K562 (cell line): ENCODE data around the gene TTLL11. TPM values are rescaled to one million over a fixed set of nuclear protein-coding genes. Genes with fewer than 3 reads are reported as not detected.

Experiments
- microRNA-seq: library from miRNA; unstranded; fragments of <30 nt; microRNA quantifications from one replicate; pipeline ENCODE4, GENCODE V29; 2018; ENCODE audit warnings: borderline microRNAs expressed
- polyA plus RNA-seq, 8 experiments: library from polyadenylated mRNA; depleted of rRNA in 4 of 8; stranded (reverse) in 5 of 8; unstranded in 3 of 8; fragments of >200 nt; fragmentation: Nextera tagmentation in 2 of 8; fragmentation: Illumina TruSeq in 1 of 8; extraction: Ambion mirVana in 2 of 8; extraction: Trizol in 1 of 8; gene quantifications; 2 replicates each; pipeline versions ENCODE4 v1.2.1 to v1.2.3, GENCODE V29; 2011 to 2014; ENCODE audit warnings: inconsistent platforms in 1 of 8, missing spikeins in 1 of 8
- small RNA-seq: library from RNA; depleted of rRNA; stranded (forward); fragments of <200 nt; gene quantifications from one replicate; pipeline ENCODE3, GENCODE V24; 2014
- total RNA-seq, 7 experiments: library from RNA; depleted of rRNA in 6 of 7; stranded (reverse); fragments of >200 nt in 6 of 7; fragmentation: Illumina TruSeq in 2 of 7; extraction: Trizol in 2 of 7; gene quantifications; 2 replicates each; pipeline versions ENCODE4 v1.2.1 to v1.2.3, GENCODE V29; 2011 to 2021; ENCODE audit warnings: low replicate concordance in 1 of 7

Gene TTLL11
- total and polyA plus RNA-seq, 9 of the 15 experiments (the other 6 are each of a cell fraction or from before 2014, with no cell fraction given): 0.83 to 4.4 (median 2.7) TPM

Small RNA genes within 50 kb of the gene (microRNA-seq; reads per million reads assigned to microRNA genes)
- gene MIR4478: not detected

Small RNA genes within 50 kb of the gene (small RNA-seq; reads per million reads assigned to genes)
- not detected for gene MIR4478

Other genes starting within 250 kb of the TTLL11 start
- 105 and 115 TPM in 2 replicates for gene NDUFA8, start 66.5 kb upstream of the TTLL11 start, total RNA-seq (2014; rRNA removed)
- gene NDUFA8, start 66.5 kb upstream of the TTLL11 start, total RNA-seq (2014; rRNA removed; fragmentation: Illumina TruSeq; extraction: Trizol): 105 and 114 TPM in 2 replicates
- gene NDUFA8, start 66.5 kb upstream of the TTLL11 start, total RNA-seq (2015; rRNA removed; fragmentation: Illumina TruSeq; extraction: Trizol): 122 and 133 TPM in 2 replicates
- 126 and 134 TPM in 2 replicates for gene NDUFA8, start 66.5 kb upstream of the TTLL11 start, total RNA-seq (2021)
- 135 and 165 TPM in 2 replicates for gene NDUFA8, start 66.5 kb upstream of the TTLL11 start, polyA plus RNA-seq (2011; rRNA removed)
- gene NDUFA8, start 66.5 kb upstream of the TTLL11 start, polyA plus RNA-seq (2014; fragmentation: Illumina TruSeq; extraction: Trizol): 198 and 204 TPM in 2 replicates
- gene NDUFA8, start 66.5 kb upstream of the TTLL11 start, polyA plus RNA-seq (2014; fragmentation: Nextera tagmentation; extraction: Ambion mirVana): 100 to 1,000 TPM; 126 to 189 TPM
- gene NDUFA8, start 66.5 kb upstream of the TTLL11 start, polyA plus RNA-seq (2014; rRNA removed): 194 and 212 TPM in 2 replicates
- not detected in 2 replicates for gene MORN5, start 66.6 kb upstream of the TTLL11 start, total RNA-seq (2014; rRNA removed)
- not detected in 2 replicates for gene MORN5, start 66.6 kb upstream of the TTLL11 start, total RNA-seq (2014; rRNA removed; fragmentation: Illumina TruSeq; extraction: Trizol)
- gene MORN5, start 66.6 kb upstream of the TTLL11 start, total RNA-seq (2015; rRNA removed; fragmentation: Illumina TruSeq; extraction: Trizol): not detected in 2 replicates
- not detected in 2 replicates for gene MORN5, start 66.6 kb upstream of the TTLL11 start, total RNA-seq (2021)
- gene MORN5, start 66.6 kb upstream of the TTLL11 start, polyA plus RNA-seq (2011; rRNA removed): not detected in 2 replicates
- gene MORN5, start 66.6 kb upstream of the TTLL11 start, polyA plus RNA-seq (2014; fragmentation: Illumina TruSeq; extraction: Trizol): not detected in 2 replicates
- not detected for gene MORN5, start 66.6 kb upstream of the TTLL11 start, polyA plus RNA-seq (2014; fragmentation: Nextera tagmentation; extraction: Ambion mirVana)
- gene MORN5, start 66.6 kb upstream of the TTLL11 start, polyA plus RNA-seq (2014; rRNA removed): not detected in 2 replicates
- gene LHX6, start 135.6 kb upstream of the TTLL11 start, total RNA-seq (2014; rRNA removed): 16.3 and 23.8 TPM in 2 replicates
- 5.1 and 5.4 TPM in 2 replicates for gene LHX6, start 135.6 kb upstream of the TTLL11 start, total RNA-seq (2014; rRNA removed; fragmentation: Illumina TruSeq; extraction: Trizol)
- 7.1 and 8.3 TPM in 2 replicates for gene LHX6, start 135.6 kb upstream of the TTLL11 start, total RNA-seq (2015; rRNA removed; fragmentation: Illumina TruSeq; extraction: Trizol)
- gene LHX6, start 135.6 kb upstream of the TTLL11 start, total RNA-seq (2021): 13.4 and 14.0 TPM in 2 replicates
- gene LHX6, start 135.6 kb upstream of the TTLL11 start, polyA plus RNA-seq (2011; rRNA removed): 7.9 and 9.4 TPM in 2 replicates
- gene LHX6, start 135.6 kb upstream of the TTLL11 start, polyA plus RNA-seq (2014; fragmentation: Illumina TruSeq; extraction: Trizol): 9.5 and 14.8 TPM in 2 replicates
- gene LHX6, start 135.6 kb upstream of the TTLL11 start, polyA plus RNA-seq (2014; fragmentation: Nextera tagmentation; extraction: Ambion mirVana): 1 to 10 TPM; 2.8 to 3.4 TPM
- 12.0 and 20.9 TPM in 2 replicates for gene LHX6, start 135.6 kb upstream of the TTLL11 start, polyA plus RNA-seq (2014; rRNA removed)
- 7.4 and 7.9 TPM in 2 replicates for gene RBM18, start 171.5 kb upstream of the TTLL11 start, total RNA-seq (2014; rRNA removed)
- 24.5 and 25.2 TPM in 2 replicates for gene RBM18, start 171.5 kb upstream of the TTLL11 start, total RNA-seq (2014; rRNA removed; fragmentation: Illumina TruSeq; extraction: Trizol)
- 14.6 and 16.3 TPM in 2 replicates for gene RBM18, start 171.5 kb upstream of the TTLL11 start, total RNA-seq (2015; rRNA removed; fragmentation: Illumina TruSeq; extraction: Trizol)
- gene RBM18, start 171.5 kb upstream of the TTLL11 start, total RNA-seq (2021): 34.0 and 36.4 TPM in 2 replicates
- 46.5 and 61.7 TPM in 2 replicates for gene RBM18, start 171.5 kb upstream of the TTLL11 start, polyA plus RNA-seq (2011; rRNA removed)
- 39.6 and 41.8 TPM in 2 replicates for gene RBM18, start 171.5 kb upstream of the TTLL11 start, polyA plus RNA-seq (2014; fragmentation: Illumina TruSeq; extraction: Trizol)
- gene RBM18, start 171.5 kb upstream of the TTLL11 start, polyA plus RNA-seq (2014; fragmentation: Nextera tagmentation; extraction: Ambion mirVana): 10 to 100 TPM; 84.1 to 86.3 TPM
- gene RBM18, start 171.5 kb upstream of the TTLL11 start, polyA plus RNA-seq (2014; rRNA removed): 20.0 and 26.5 TPM in 2 replicates
- 53.6 and 57.9 TPM in 2 replicates for gene MRRF, start 171.6 kb upstream of the TTLL11 start, total RNA-seq (2014; rRNA removed)
- 81.2 and 89.5 TPM in 2 replicates for gene MRRF, start 171.6 kb upstream of the TTLL11 start, total RNA-seq (2014; rRNA removed; fragmentation: Illumina TruSeq; extraction: Trizol)
- gene MRRF, start 171.6 kb upstream of the TTLL11 start, total RNA-seq (2015; rRNA removed; fragmentation: Illumina TruSeq; extraction: Trizol): 65.7 and 70.8 TPM in 2 replicates
- gene MRRF, start 171.6 kb upstream of the TTLL11 start, total RNA-seq (2021): 49.0 and 55.0 TPM in 2 replicates
- 101 and 105 TPM in 2 replicates for gene MRRF, start 171.6 kb upstream of the TTLL11 start, polyA plus RNA-seq (2011; rRNA removed)
- gene MRRF, start 171.6 kb upstream of the TTLL11 start, polyA plus RNA-seq (2014; fragmentation: Illumina TruSeq; extraction: Trizol): 81.3 and 93.1 TPM in 2 replicates
- gene MRRF, start 171.6 kb upstream of the TTLL11 start, polyA plus RNA-seq (2014; fragmentation: Nextera tagmentation; extraction: Ambion mirVana): 10 to 100 TPM; 78.6 to 95.1 TPM
- gene MRRF, start 171.6 kb upstream of the TTLL11 start, polyA plus RNA-seq (2014; rRNA removed): 80.2 and 86.8 TPM in 2 replicates